Stomach (tissue), 9 donors: ENCODE results near the gene MAGEC1. TPM values are rescaled to one million over a fixed set of nuclear protein-coding genes. Genes with fewer than 3 reads are reported as not detected.

Experiments
- DNase-seq, 2 donors: peaks; one replicate each; pipeline versions ENCODE4 v3.0.0 to v3.0.0-alpha.2; 2013 to 2019
- H3K27ac ChIP-seq, 5 donors: fragments of 200-600 bp in 4 of 5; sonication (generic) in 4 of 5; one replicate each; pipeline ENCODE4 v1.5.1; 2013 to 2019; ENCODE audit warnings: mild to moderate bottlenecking in 1 of 5, moderate library complexity in 1 of 5
- H3K27me3 ChIP-seq, 3 donors: fragments of 200-600 bp; sonication (generic); one replicate each; pipeline ENCODE4 v1.5.1; 2017 to 2019; ENCODE audit warnings: mixed run types in 1 of 3
- H3K36me3 ChIP-seq, 4 donors: fragments of 200-600 bp; sonication (generic); 1 replicate in 3 of 4; 2 replicates in 1 of 4; pipeline ENCODE4 v1.5.1; 2016 to 2019
- H3K4me1 ChIP-seq, 4 donors: fragments of 200-600 bp; sonication (generic); one replicate each; pipeline ENCODE4 v1.5.1; 2016 to 2019
- H3K4me3 ChIP-seq, 4 donors: fragments of 200-600 bp; sonication (generic) in 3 of 4; one replicate each; pipeline ENCODE4 v1.5.1; 2016 to 2019; ENCODE audit warnings: mild to moderate bottlenecking in 1 of 4
- H3K9me3 ChIP-seq, 4 donors: fragments of 200-600 bp; sonication (generic); one replicate each; pipeline ENCODE4 v1.5.1; 2016 to 2019
- CTCF ChIP-seq, 7 experiments: fragments of 450-650 bp in 4 of 7; fragments of 200-600 bp in 3 of 7; sonication (generic) in 3 of 7; IDR thresholded peaks; one replicate each; pipeline ENCODE4 v1.5.1; 2016 to 2019; ENCODE audit warnings: antibody characterized with exemption in 7 of 7, control low read depth in 2 of 7, mild to moderate bottlenecking in 1 of 7
- EP300 ChIP-seq: sonication (generic); formaldehyde crosslinking; IDR thresholded peaks from one replicate; pipeline ENCODE4 v1.6.1; 2017; ENCODE audit warnings: antibody characterized with exemption
- POLR2A ChIP-seq, 4 donors: fragments of 450-650 bp; IDR thresholded peaks; one replicate each; pipeline ENCODE4 v1.6.1; 2016; ENCODE audit warnings: antibody characterized with exemption in 4 of 4, control low read depth in 2 of 4, mild to moderate bottlenecking in 1 of 4, moderate library complexity in 1 of 4
- POLR2AphosphoS5 ChIP-seq, 3 donors: sonication (generic); formaldehyde crosslinking; IDR thresholded peaks; one replicate each; pipeline ENCODE4 v1.6.1; 2016; ENCODE audit warnings: antibody characterized with exemption in 3 of 3
- WGBS, 5 donors: extraction: QIAGEN DNeasy Blood & Tissue Kit in 3 of 5; methylation state at CpG; one replicate each; pipeline versions ENCODE4 v1.1.5 to v1.1.7; 2013 to 2018; 5-methylcytosine and 5-hydroxymethylcytosine counted together
- intact Hi-C: fragments of 100-400 bp; cut with DNase I; formaldehyde crosslinking; loops from one replicate; pipeline ENCODE4 v1.15.1; 2023; ENCODE audit warnings: low total_unique reads
- polyA plus RNA-seq, 3 donors: library from polyadenylated mRNA; stranded (reverse); fragments of 200-250 nt; gene quantifications; one replicate each; pipeline ENCODE4 v1.2.3, GENCODE V29; 2013
- total RNA-seq, 5 donors: library from RNA; depleted of rRNA; stranded (reverse); fragments of >200 nt; gene quantifications; one replicate each; pipeline versions ENCODE4 v1.1.0 to v1.2.3, GENCODE V29; 2014 to 2016
- donor health status: healthy with polysubstance abuse.
- donor health status: Bipolar disorder and iron deficiency.
- donor health status: healthy.

Gene MAGEC1
- total and polyA plus RNA-seq, 8 donors = not detected

- DNase-seq = no peak
- no peak overlapping the region for H3K27ac ChIP-seq
- H3K27me3 ChIP-seq = no peaks in the 10 kb centered on the region
- peaks cover 0 to 7% (median 3%) of the 10 kb centered on the region in 4 donors for H3K9me3 ChIP-seq
- TF ChIP-seq POLR2AphosphoS5 (IDR thresholded peaks at IDR 0.05) = no peak
- no peak for TF ChIP-seq POLR2A (IDR thresholded peaks at IDR 0.05)
- H3K4me1 ChIP-seq = no peaks in the 10 kb centered on the region
- H3K36me3 ChIP-seq = no peaks in the 10 kb centered on the region
- WGBS, 5 donors = 74 to 92% (median 76%) methylated on average over 3 to 5 of the region's 5 CpGs; no CpG with 5 or more reads in 1 of the 5 donors
- no peak overlapping the region for H3K4me3 ChIP-seq
- intact Hi-C loops = no loop called here
Observed at GRCh38 chrX:141952603-141953002, 48.9 kb downstream of the MAGEC1 start.

- Histone ChIP-seq H3K27me3 (no peaks in the 10 kb centered on the region), H3K9me3 (no peaks in the 10 kb centered on the region), H3K4me1 (no peaks in the 10 kb centered on the region), H3K27ac (no peak overlapping the region), H3K4me3 (no peak overlapping the region), H3K36me3 (no peaks in the 10 kb centered on the region)
- TF ChIP-seq CTCF (IDR thresholded peaks at IDR 0.05) = no peak
- no peak for TF ChIP-seq POLR2AphosphoS5 (IDR thresholded peaks at IDR 0.05)
- no peak for TF ChIP-seq EP300
- no peak for TF ChIP-seq POLR2A (IDR thresholded peaks at IDR 0.05)
- 44 to 50% (median 46%) methylated on average over 2 of the region's 2 CpGs for WGBS, 5 donors
- DNase-seq = no peak
- intact Hi-C loops = no loop called here
Observed at GRCh38 chrX:141958675-141959074, 55.0 kb downstream of the MAGEC1 start.

Other genes starting within 250 kb of the MAGEC1 start
- not detected for gene SPANXD, start 205.2 kb upstream of the MAGEC1 start, total RNA-seq
- not detected for gene SPANXD, start 205.2 kb upstream of the MAGEC1 start, polyA plus RNA-seq
- gene MAGEC3, start 65.6 kb upstream of the MAGEC1 start, total RNA-seq = not detected
- gene MAGEC3, start 65.6 kb upstream of the MAGEC1 start, polyA plus RNA-seq = not detected